HepG2 (cell line): Measurements from ENCODE around the gene ATP5MG. TPM values are rescaled to one million over a fixed set of nuclear protein-coding genes. Genes with fewer than 3 reads are reported as not detected.
A peak's percentile ranks its signal among the peaks of the same experiment; 100 is the strongest.

Experiments
- CBX1 ChIP-seq: IDR thresholded peaks from one replicate; pipeline ENCODE4 v1.6.1; 2016; ENCODE audit warnings: antibody characterized with exemption, low read depth
- FOXA1 ChIP-seq, 2 experiments: fragments of 450-650 bp in 1 of 2; sonication (generic) in 1 of 2; formaldehyde crosslinking in 1 of 2; IDR thresholded peaks; 2 replicates each; pipeline versions ENCODE4 v1.4.0 to v1.6.1; 2016 to 2020; ENCODE audit warnings: missing genetic modification reagents in 1 of 2
- KLF9 ChIP-seq: IDR thresholded peaks from 2 replicates; pipeline ENCODE4 v1.6.1; 2016; ENCODE audit warnings: low read depth
- MYC ChIP-seq: sonication (generic); formaldehyde crosslinking; IDR thresholded peaks from 2 replicates; pipeline ENCODE4 v1.9.0; 2021; ENCODE audit warnings: missing genetic modification reagents, borderline replicate concordance
- SATB2 ChIP-seq: sonication (generic); formaldehyde crosslinking; IDR thresholded peaks from 2 replicates; pipeline ENCODE4 v1.5.0; 2020; ENCODE audit warnings: missing genetic modification reagents
- ZNF256 ChIP-seq: sonication (generic); formaldehyde crosslinking; conservative IDR thresholded peaks from 2 replicates; pipeline ENCODE4 v1.4.0; 2020; ENCODE audit warnings: missing genetic modification reagents
- ZNF292 ChIP-seq: sonication (generic); formaldehyde crosslinking; IDR thresholded peaks from 2 replicates; pipeline ENCODE4 v1.8.1; 2022; ENCODE audit warnings: mild to moderate bottlenecking, low read depth, missing genetic modification reagents, borderline replicate concordance
- ZNF550 ChIP-seq: sonication (generic); formaldehyde crosslinking; IDR thresholded peaks from 2 replicates; pipeline ENCODE4 v1.4.0; 2020; ENCODE audit warnings: mild to moderate bottlenecking, missing genetic modification reagents, borderline replicate concordance
- ZSCAN21 ChIP-seq: sonication (generic); formaldehyde crosslinking; IDR thresholded peaks from 2 replicates; pipeline ENCODE4 v1.8.0; 2022; ENCODE audit warnings: mild to moderate bottlenecking, missing genetic modification reagents, moderate library complexity, borderline replicate concordance
- polyA plus RNA-seq, 8 experiments: library from polyadenylated mRNA; depleted of rRNA in 3 of 8; stranded (reverse) in 7 of 8; unstranded in 1 of 8; fragments of >200 nt; fragmentation: Illumina TruSeq in 4 of 8; extraction: Trizol in 4 of 8; gene quantifications; 2 replicates each; pipeline versions ENCODE4 v1.2.1 to v1.2.3, GENCODE V29; 2011 to 2016; ENCODE audit warnings: low read depth in 4 of 8, missing spikeins in 1 of 8, mixed read lengths in 1 of 8; ENCODE audit not compliant: insufficient read depth in 1 of 8
- total RNA-seq, 5 experiments: library from RNA; depleted of rRNA; stranded (reverse); fragments of >200 nt; fragmentation: Illumina TruSeq; extraction: Trizol; gene quantifications; 2 replicates each; pipeline ENCODE4 v1.2.3, GENCODE V29; 2016; ENCODE audit warnings: low read depth in 1 of 5
- TF ChIP-seq, protein P1 (sequence below): sonication (generic); formaldehyde crosslinking; IDR thresholded peaks from 2 replicates; pipeline ENCODE4 v1.5.1; 2020; ENCODE audit warnings: mild to moderate bottlenecking, missing genetic modification reagents, moderate library complexity
- TF ChIP-seq, protein P2 (sequence below): sonication (generic); formaldehyde crosslinking; IDR thresholded peaks from 2 replicates; pipeline ENCODE4 v1.4.0; 2020; ENCODE audit warnings: missing genetic modification reagents
- TF ChIP-seq, protein P3 (sequence below): sonication (generic); formaldehyde crosslinking; IDR thresholded peaks from 2 replicates; pipeline ENCODE4 v1.4.0; 2020; ENCODE audit warnings: mild to moderate bottlenecking, missing genetic modification reagents

Gene ATP5MG
- total and polyA plus RNA-seq, 2 of the 13 experiments (the other 11 are each of a cell fraction or from before 2014, with no cell fraction given), result 260 to 320 TPM

GRCh38 chr11:118401151-118401879 is at the start of gene ATP5MG (continued):
- TF ChIP-seq, protein P1, sequence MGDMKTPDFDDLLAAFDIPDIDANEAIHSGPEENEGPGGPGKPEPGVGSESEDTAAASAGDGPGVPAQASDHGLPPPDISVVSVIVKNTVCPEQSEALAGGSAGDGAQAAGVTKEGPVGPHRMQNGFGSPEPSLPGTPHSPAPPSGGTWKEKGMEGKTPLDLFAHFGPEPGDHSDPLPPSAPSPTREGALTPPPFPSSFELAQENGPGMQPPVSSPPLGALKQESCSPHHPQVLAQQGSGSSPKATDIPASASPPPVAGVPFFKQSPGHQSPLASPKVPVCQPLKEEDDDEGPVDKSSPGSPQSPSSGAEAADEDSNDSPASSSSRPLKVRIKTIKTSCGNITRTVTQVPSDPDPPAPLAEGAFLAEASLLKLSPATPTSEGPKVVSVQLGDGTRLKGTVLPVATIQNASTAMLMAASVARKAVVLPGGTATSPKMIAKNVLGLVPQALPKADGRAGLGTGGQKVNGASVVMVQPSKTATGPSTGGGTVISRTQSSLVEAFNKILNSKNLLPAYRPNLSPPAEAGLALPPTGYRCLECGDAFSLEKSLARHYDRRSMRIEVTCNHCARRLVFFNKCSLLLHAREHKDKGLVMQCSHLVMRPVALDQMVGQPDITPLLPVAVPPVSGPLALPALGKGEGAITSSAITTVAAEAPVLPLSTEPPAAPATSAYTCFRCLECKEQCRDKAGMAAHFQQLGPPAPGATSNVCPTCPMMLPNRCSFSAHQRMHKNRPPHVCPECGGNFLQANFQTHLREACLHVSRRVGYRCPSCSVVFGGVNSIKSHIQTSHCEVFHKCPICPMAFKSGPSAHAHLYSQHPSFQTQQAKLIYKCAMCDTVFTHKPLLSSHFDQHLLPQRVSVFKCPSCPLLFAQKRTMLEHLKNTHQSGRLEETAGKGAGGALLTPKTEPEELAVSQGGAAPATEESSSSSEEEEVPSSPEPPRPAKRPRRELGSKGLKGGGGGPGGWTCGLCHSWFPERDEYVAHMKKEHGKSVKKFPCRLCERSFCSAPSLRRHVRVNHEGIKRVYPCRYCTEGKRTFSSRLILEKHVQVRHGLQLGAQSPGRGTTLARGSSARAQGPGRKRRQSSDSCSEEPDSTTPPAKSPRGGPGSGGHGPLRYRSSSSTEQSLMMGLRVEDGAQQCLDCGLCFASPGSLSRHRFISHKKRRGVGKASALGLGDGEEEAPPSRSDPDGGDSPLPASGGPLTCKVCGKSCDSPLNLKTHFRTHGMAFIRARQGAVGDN (CRISPR knock-in tag), result peak; percentile 87
- TF ChIP-seq, protein P2, sequence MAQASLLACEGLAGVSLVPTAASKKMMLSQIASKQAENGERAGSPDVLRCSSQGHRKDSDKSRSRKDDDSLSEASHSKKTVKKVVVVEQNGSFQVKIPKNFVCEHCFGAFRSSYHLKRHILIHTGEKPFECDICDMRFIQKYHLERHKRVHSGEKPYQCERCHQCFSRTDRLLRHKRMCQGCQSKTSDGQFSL, result no peak
- TF ChIP-seq FOXA1 (IDR thresholded peaks at IDR 0.05) (no peak), FOXA1 (CRISPR knock-in tag; IDR thresholded peaks at IDR 0.05) (no peak), ZNF292 (no peak; the same call in 1 of the 2 replicates), MYC (CRISPR knock-in tag) (no peak), ZNF550 (CRISPR knock-in tag) (no peak), KLF9 (no peak), CBX1 (peak; percentile 8), SATB2 (no peak), ZNF256 (CRISPR knock-in tag) (no peak), ZSCAN21 (CRISPR knock-in tag) (no peak)
- TF ChIP-seq, protein P3, sequence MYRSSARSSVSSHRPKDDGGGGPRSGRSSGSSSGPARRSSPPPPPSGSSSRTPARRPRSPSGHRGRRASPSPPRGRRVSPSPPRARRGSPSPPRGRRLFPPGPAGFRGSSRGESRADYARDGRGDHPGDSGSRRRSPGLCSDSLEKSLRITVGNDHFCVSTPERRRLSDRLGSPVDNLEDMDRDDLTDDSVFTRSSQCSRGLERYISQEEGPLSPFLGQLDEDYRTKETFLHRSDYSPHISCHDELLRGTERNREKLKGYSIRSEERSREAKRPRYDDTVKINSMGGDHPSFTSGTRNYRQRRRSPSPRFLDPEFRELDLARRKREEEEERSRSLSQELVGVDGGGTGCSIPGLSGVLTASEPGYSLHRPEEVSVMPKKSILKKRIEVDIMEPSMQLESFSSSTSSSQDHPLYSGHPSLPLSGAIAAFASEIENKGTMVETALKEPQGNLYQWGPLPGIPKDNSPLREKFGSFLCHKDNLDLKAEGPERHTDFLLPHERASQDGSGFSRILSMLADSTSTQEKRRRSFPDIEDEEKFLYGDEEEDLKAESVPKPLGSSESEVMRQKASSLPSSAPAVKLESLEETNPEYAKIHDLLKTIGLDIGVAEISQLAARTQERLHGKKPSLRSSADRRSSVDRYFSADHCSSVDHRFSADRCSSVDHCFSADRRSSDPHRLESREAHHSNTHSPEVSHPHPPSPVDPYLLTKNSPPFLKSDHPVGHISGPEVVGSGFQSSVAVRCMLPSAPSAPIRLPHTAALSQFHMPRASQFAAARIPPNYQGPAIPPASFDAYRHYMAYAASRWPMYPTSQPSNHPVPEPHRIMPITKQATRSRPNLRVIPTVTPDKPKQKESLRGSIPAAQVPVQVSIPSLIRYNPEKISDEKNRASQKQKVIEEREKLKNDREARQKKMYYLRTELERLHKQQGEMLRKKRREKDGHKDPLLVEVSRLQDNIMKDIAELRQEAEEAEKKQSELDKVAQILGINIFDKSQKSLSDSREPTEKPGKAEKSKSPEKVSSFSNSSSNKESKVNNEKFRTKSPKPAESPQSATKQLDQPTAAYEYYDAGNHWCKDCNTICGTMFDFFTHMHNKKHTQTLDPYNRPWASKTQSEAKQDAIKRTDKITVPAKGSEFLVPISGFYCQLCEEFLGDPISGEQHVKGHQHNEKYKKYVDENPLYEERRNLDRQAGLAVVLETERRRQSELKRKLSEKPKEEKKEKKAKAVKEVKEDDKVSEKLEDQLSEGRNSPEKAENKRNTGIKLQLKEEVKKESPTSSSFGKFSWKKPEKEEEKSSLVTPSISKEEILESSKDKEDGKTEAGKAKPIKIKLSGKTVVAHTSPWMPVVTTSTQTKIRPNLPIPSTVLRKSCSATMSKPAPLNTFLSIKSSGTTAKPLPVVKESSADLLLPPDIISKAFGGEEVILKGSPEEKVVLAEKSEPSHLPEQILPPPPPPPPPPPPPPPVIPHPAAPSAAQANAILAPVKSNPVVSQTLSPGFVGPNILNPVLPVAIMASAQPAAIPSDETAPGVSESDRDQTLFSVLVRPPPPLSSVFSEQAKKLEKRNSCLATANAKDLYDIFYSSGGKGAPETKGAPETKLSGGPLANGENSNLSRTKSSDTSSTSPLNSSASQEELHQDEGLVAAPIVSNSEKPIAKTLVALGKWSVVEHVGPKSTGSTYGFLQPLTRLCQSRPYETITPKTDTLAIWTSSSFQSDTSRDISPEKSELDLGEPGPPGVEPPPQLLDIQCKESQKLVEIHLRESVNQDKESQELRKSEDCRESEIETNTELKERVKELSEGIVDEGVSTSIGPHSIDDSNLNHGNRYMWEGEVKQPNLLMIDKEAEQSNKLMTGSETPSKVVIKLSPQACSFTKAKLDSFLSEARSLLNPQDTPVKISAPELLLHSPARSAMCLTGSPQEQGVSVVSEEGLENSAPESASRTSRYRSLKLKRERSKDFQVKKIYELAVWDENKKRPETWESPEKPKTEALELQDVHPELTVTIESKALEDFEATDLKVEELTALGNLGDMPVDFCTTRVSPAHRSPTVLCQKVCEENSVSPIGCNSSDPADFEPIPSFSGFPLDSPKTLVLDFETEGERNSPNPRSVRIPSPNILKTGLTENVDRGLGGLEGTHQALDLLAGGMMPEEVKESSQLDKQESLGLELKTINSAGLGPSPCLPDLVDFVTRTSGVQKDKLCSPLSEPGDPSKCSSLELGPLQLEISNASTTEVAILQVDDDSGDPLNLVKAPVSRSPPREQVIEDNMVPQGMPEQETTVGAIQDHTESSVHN (CRISPR knock-in tag), result no peak
